GM20431 (cell line): ENCODE results near the gene C1GALT1.
"Not testable (repeated sequence)": the region's sequence is repeated elsewhere in the genome, so short reads cannot be mapped to it uniquely, and the experiment has no call there.

Experiments
- in situ Hi-C: fragments of 300-500 bp; cut with MseI, MboI; formaldehyde crosslinking; loops from one replicate; pipeline ENCODE4 v1.15.0; 2020; ENCODE audit warnings: low sequenced_read_pairs; ENCODE audit not compliant: unreplicated experiment

The C1GALT1 gene

DNA sequence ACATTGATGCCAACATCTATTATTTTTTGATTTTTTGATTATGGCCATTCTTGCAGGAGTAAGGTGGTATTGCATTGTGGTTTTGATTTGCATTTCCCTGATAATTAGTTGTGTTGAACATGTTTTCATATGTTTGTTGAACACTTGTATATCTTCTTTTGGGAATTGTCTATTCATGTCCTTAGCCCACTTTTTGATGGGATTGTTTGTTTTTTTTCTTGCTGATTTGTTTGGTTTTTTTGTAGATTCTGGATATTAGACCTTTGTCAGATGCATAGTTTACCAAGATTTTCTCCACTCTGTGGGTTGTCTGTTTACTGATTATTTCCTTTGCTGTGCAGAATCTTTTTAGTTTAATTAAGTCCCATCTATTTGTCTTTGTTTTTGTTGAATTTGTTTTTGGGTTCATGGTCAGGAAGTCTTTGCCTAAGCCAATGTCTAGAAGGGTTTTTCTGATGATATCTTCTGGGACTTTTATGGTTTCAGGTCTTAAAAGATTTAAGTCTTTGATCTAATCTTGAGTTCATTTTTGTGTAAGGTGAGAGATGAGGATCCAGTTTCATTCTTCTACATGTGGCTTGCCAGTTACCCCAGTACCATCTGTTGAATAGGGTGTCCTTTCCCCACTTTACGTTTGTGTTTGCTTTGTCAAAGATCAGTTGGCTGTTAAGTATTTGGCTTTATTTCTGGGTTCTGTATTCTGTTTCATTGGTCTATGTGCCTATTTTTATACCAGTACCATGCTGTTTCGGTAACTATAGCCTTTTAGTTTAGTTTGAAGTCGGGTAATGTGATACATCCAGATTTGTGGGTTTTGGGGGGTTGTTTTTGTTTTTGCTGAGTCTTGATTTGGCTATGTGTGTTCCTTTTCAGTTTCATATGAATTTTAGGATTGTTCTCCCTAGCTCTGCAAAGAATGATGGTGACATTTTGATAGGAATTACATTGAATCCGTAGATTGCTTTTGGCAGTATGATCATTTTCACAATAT lies 10.7 kb downstream of the C1GALT1 start:
- in situ Hi-C loops: not testable (repeated sequence)

DNA sequence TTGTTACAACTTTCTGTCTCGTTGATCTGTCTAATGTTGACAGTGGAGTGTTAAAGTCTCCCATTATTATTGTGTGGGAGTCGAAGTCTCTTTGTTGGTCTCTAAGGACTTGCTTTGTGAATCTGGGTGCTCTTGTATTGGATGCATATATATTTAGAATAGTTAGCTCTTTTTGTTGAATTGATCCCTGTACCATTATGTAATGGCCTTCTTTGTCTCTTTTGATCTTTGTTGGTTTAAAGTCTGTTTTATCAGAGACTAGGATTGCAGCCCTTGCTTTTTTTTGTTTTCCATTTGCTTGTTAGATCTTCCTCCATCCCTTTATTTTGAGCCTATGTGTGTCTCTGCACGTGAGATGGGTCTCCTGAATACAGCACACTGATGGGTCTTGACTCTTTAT lies 17.2 kb downstream of the C1GALT1 start:
- in situ Hi-C loops: not testable (repeated sequence)

DNA sequence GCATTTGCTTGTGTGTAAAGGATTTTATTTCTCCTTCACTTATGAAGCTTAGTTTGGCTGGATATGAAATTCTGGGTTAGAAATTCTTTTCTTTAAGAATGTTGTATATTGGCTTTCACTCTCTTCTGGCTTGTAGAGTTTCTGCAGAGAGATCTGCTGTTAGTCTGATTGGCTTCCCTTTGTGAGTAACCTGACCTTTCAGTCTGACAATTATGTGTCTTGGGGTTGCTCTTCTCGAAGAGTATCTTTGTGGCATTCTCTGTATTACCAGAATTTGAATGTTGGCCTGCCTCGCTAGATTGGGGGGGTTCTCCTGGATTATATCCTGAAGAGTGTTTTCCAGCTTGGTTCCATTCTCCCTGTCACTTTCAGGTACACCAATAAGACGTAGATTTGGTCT lies 17.9 kb downstream of the C1GALT1 start:
- in situ Hi-C loops: not testable (repeated sequence)

DNA sequence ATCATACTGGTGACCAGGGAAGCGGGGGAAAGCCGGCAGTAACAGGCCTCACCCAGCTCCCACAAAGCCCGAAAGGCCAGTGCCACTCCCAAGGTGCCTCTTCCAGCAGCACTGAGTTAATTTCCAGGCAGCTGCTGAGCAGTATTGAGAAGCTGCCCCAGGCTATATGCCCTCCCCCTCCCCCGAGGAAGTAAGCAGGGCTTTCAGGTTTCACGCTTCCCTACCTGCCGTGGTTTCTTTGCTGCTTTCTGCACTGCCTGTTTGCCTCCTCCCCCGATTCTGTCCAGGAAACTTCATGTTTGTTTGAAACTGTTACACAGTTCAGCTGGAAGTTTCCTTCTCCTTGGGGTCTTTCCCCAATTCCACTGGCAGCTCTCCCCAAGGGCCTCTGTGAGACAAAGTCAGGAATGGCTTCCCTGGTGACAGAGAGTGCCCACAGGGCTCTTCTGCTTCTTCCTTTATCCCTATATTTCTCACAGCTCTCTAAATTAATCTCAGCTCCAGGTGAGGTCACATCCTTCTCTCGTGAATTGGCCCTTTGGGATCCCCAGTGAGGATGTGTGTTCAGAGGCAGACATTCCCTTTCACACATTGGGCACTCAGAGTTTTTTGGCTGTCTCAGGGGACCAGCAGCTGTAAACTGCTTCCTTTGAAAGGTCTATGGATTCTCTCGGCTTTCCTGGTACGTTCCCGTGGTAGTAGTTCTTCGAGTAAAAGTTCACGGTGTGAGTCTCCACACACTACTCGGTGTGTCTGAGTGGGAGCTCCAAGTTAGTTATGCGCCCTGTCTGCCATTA lies 19.4 kb downstream of the C1GALT1 start:
- in situ Hi-C loops: no loop called here

DNA sequence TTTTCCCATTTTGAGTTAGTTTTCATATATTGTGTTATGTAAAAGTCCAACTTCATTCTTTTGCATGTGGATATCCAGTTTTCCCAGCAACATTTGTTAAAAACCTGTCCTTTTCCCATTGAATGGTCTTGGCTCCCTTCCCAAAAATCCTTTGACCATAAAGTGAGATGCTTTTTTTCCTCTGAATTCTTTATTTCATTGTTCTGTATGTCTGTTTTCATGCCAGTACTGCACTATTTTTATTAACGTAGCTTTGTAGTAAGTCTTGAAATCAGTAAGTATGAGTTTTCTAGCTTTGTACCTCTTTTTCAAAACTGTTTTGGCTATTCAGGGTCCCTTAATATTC lies 20.0 kb downstream of the C1GALT1 start:
- in situ Hi-C loops: no loop called here

DNA sequence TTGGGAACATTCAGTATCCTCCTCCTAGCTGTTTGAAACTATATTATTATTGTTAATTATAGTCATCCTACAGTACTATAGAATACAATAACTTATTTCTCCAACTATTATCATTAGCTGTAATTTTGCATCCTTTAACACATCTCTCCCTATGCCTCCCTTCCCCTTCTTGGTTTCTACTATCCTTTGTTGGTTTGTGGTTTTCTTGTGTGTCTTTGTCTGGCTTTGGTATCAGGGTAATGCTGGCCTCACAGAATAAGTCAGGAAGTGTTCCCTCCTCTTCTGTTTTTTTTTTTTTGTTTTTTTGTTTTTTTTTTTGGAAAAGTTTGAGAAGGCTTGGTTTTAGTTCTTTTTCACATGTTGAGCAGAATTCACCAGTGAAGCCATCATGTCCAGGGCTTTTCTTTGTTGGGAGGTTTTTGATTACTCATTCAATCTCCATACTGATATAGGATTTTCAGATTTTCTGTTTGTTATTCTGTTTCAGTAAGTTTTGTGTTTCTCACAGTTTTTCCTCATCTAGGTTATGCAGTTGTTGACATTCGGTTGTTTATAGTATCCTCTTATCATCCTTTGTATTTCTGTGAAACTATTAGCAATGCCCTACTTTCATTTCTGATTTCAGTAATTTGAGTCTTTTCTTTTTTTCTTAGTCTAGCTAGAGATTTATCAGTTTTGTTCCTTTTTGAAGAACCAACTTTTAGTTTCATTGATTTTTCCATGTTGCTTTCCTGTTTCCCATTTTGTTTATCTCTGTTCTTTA lies 21.6 kb downstream of the C1GALT1 start:
- in situ Hi-C loops: no loop called here

DNA sequence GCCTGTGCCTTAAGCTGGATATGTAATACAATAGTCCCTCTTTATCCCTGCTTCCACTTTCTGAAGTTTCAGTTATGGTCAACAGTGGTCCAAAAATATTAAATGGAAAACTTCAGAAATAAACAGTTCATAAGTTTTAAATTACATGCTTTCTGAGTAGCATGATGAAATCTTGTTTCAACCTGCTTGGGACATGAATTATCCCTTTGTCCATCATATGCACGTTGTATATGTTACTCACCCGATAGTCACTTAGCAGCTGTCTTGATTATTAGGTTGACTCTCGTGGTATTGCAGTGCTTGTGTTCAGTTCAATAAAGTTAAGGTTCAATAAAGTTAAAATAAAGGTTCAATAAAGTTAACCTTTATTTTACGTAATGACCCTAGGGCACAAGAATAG lies 25.5 kb downstream of the C1GALT1 start:
- in situ Hi-C loops: no loop called here

DNA sequence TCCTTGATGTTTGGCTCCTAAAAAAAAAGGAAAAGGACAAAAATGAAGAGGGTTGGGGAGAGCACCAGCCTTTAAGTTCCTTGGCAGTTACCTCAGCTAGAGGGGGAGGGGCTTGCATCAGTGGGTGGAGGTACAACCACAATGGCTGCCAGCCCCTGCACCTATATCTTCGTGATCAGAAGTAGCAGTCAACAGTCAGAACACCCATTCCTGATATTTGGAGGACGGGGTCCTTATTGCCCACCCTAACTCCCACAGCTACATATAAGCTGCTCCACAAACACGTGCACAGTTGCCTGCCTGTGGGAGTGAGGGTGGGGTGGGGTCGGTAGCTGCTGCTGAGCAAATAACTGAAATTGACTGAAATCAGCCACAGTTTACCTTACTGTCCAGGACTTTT lies 26.2 kb downstream of the C1GALT1 start:
- in situ Hi-C loops: no loop called here

DNA sequence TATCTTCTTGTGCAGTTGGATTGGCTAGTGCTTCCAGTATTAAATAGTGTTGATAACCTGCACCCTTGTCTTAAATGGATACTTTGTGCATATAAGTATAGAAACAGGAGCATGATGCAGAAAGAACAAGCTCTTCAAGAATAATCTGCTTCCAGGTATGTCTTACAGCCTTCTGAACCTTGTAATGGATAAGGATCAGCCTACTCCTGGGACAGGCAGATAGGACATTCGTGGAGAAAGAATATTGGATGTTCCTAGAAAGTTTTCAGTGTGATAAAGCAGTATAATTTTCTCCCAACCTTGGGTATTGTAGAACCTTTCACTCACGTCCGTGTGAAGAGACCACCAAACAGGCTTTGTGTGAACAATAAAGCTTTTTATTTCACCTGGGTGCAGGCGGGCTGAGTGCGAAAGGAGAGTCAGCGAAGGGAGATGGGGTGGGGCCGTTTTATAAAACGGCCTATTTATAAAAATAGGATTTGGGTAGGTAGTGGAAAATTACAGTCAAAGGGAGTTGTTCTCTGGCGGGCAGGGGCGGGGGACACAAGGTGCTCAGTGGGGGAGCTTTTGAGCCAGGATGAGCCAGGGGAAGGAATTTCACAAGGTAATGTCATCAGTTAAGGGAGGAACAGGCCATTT lies 27.2 kb downstream of the C1GALT1 start:
- in situ Hi-C loops: no loop called here

DNA sequence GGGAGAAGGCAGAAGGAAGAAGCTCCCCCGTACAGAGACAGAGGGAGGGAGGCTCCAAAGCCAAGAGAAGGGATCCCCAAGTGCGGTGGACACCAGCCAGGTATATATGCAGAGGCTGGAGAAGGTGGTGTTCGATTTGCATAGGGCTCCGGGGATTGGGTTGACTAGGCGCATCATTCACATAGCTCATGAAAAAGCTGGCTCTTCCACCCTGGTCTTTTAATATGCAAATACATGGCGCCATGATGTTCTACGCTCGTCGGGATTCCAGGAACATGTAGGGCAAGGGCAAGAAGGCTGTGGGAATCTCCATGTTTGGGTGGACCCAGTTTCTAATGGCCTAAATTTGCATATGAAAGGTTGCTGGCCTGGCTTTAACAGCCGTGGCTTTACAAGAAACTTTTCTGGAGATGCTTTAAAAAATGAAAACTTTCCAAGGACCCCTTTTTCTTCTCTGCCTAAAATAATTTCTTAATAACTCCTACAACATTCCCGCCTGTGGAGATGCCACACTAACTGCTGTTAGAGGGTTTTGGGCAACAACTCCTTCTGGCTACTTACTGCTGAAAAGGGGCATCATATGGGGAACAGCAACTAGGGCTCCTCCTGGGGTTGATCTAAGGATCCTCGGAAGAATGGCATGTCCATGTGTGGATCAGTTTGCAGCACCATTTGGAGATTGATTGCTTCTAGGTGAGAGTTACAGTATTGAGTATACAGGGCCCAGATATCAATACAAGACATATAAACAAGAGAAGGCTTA lies 28.3 kb downstream of the C1GALT1 start:
- in situ Hi-C loops: no loop called here

DNA sequence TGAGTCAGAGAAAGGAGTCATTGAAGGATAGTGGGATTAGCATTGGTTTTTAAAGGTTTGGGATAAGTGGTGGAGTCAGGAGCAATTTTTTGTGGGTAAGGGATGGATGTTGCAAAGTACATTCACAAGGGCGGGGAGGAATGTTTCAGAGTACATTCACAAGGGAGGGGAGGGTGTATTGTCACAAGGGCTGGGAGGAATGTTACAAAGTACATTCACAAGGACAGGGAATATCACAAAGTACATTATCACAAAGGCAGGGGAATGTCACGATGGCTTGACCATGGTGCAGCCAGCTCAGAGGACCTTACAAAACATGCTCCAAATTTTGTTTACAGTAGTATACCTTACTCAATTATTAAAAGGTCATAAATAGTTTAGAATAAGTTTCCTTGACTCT lies 30.3 kb downstream of the C1GALT1 start:
- in situ Hi-C loops: no loop called here

DNA sequence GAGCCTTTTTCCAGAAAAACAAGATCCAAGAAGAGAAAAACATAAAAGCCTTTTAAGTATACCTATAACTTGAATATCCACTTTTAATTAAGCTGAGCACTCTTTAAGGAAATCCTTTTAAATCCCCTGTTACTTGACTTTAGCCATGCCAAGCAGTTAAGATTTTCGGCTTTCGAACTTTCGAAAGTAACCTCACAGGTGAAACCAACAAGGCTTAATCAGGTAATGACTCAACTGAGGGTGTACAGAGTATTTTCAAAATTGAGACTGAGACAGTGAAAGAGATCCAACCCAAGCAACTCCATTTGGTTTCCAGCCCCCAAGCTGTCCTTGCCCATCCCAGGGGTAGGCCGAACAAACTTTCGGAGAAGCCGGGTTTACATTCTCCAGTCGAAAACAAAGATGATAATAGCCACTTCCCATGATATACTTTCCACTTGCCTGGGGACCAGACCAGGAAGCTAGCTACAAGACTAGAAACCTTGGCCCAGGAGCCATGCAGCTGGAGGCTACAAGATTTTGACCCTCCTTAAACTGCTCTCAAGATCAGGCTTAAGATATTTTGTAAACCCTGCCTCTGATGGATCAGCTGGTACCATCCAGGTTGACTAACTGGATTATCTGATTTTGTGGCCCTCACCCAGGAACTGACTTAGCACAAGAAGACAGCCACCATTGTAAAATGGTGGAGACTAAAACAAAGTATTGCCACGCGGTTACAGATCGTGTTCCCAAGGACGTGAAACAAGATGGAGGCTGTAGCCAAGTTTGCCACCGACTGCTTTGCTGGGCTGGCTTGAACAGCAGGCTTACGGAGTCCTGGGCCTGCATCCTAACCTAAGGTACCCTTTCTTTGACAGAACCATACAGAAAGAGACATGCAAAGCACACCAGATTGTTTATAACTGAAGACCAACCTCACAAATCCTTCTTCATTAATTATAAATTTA lies 32.3 kb downstream of the C1GALT1 start:
- in situ Hi-C loops: no loop called here

DNA sequence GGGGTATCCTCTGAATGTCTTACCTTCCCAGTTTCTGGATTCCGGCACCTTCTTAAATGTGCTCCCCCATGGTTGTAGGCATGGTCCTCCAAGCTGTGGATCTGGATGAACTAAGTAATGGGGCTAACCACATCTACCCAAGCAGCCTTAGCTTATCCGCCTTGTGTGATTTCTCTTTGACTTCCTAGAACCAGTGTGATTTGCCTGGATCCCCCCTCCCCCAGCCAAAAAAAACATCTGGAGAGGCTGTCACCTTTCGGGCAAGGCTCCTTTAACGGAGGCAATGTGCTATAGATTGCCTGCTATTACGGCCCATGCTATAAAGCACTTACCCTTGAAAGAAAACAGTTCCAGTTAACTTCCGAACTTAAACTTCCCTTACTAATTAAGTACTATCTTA lies 33.9 kb downstream of the C1GALT1 start:
- in situ Hi-C loops: no loop called here

DNA sequence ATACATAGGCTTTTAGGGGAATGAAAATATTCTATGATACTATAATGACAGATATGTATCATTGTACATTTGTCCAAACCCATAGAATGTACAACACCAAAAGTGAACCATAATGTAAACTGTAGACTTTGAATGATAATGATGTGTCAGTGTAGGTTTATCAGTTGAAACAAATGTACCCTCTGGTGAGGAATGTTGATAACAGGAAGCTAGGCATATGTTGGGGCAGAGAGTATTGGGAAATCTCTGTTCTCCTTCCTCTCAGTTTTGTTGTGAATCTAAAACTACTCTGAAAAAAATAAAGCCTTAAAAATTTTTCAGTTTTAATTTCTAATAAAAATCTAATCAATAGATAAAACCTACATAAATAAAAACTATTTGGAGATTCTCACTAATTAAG lies 36.9 kb downstream of the C1GALT1 start:
- in situ Hi-C loops: no loop called here

DNA sequence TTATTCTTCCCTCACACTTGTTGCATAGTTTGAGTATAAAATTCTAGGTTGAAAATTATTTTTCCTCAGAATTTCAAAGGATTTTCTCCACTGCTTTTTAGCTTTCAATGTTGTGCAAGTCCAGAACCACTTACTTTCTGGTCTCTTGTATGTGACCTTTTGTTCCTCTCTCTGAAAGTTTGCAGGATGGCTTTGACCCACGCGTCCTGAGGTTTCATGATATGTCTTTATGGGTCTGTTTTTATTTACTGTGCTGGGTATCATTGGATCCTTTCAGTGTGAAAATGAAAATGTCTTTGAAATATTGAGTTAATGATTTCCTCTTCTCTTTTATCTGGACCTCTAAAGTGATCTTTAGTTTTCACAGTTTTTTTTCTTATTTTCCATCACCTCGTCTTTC lies 38.5 kb downstream of the C1GALT1 start:
- in situ Hi-C loops: no loop called here

DNA sequence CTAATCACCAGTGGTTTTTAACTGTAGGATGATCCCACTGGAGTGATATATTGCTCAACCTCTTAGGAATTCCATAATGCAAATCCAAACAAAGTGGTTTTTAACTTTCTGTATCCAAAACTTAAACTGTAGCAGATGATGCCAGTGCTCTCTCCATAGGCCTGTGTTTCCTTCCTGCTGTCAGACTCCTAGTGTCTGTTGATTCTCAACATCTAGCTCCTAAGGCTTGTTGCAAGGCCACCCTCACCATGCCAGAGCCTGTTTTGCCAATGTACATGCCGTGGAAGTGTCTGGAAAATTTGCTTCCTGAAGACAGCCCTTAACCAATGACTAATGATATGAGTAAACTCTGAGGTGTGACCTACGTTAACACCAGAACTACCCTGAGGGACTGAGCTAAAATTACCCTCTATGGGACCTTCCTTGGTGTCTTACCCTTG lies 39.3 kb downstream of the C1GALT1 start:
- in situ Hi-C loops: no loop called here

DNA sequence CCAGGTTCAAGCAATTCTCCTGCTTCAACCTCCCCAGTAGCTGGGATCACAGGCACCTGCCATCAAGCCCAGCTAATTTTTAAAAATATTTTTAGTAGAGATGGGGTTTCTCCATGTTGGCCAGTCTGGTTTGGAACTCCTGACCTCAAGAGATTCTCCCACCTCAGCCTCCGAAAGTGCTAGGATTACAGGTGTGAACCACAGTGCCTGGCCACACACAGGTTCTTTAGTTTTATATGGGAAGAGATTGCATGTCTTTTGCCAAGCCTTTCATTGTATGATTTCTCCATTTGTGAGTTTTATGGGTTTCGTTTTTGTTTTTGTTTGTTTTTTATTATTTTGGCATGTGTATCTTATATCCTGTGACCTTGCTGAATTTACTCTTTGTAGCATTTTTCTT lies 40.9 kb downstream of the C1GALT1 start:
- in situ Hi-C loops: no loop called here

DNA sequence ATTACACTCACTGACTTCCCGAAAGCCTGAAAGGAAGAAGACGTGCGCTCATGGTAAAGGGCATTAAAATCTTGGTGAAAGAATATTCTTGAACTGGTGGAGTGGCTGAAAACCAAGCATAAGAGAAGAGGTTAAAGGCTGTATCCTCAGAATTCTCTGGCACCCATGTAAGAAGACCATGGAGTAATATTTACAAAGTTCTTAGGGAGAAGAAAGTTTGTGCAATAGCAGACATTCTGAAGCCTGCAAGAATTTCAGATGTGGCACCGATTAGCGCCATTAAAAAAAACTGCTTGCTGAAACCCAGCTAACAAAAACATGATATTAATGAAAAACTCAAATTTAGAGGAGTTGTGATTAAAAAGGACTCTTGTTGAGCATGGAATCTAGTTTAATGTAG lies 44.1 kb downstream of the C1GALT1 start:
- in situ Hi-C loops: no loop called here
